Neural progenitor cell (in vitro differentiated cells): ENCODE measurements around the gene UPK1A.

Source experiments
- EZH2 ChIP-seq: fragments of 200-600 bp; sonication (generic); IDR thresholded peaks from 2 replicates; pipeline ENCODE4 v1.6.1; 2017; ENCODE audit warnings: antibody characterized with exemption, mild to moderate bottlenecking, moderate library complexity
- TF ChIP-seq, protein P1 (sequence below): fragments of 200-600 bp; sonication (generic); IDR thresholded peaks from 2 replicates; pipeline ENCODE4 v1.5.1; 2017; ENCODE audit warnings: antibody characterized with exemption, mild to moderate bottlenecking

DNA sequence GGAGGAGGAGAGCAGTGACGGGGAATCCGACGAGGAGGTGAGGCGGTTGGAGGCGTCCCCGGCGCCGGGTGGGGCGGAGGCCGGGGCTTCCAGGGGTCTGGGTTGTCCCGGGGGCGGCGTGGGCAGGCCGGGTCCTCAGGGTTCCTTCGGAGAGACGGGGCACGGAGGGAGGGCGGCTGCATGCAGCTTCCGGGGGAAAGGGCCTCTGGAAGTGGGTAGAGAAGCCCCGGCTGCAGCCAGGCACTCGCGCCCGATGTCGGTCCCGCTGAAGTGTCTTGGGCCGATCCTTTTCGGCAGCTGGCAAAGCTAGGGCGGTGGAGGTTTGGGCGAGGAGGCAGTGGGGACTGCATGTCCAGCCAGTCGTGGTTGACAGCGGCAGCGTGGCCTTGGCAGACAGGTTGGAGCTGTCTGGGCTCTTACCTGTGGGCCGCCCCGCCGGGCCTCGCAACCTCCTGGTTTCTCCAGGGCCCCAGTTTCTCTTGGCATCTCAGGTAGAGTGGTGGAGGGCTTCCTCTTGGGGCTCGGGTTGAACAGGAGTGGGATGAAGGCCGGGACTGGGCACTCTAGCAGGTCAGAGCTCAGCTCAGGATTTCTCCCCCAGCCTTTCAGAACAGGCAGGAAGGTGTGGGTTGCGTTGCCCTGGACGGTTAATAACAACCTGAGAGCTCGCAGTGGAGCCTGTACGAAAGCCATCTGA, 52.2 kb downstream of the UPK1A start:
- TF ChIP-seq, protein P1, sequence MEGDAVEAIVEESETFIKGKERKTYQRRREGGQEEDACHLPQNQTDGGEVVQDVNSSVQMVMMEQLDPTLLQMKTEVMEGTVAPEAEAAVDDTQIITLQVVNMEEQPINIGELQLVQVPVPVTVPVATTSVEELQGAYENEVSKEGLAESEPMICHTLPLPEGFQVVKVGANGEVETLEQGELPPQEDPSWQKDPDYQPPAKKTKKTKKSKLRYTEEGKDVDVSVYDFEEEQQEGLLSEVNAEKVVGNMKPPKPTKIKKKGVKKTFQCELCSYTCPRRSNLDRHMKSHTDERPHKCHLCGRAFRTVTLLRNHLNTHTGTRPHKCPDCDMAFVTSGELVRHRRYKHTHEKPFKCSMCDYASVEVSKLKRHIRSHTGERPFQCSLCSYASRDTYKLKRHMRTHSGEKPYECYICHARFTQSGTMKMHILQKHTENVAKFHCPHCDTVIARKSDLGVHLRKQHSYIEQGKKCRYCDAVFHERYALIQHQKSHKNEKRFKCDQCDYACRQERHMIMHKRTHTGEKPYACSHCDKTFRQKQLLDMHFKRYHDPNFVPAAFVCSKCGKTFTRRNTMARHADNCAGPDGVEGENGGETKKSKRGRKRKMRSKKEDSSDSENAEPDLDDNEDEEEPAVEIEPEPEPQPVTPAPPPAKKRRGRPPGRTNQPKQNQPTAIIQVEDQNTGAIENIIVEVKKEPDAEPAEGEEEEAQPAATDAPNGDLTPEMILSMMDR = no peak
- TF ChIP-seq EZH2 = no peak
